GM23338 (cell line): ENCODE measurements around the gene R3HDML. TPM values are rescaled to one million over a fixed set of nuclear protein-coding genes. Genes with fewer than 3 reads are reported as not detected.
A peak's percentile ranks its signal among the peaks of the same experiment; 100 is the strongest.

Experiments used
- ATAC-seq: fragments of 200-7000 bp; cut with Tn5 transposase; 3 replicates; pipeline ENCODE4 v1.9.1; 2020
- DNase-seq: peaks from one replicate; pipeline ENCODE4 v3.0.0-alpha.2; 2015; ENCODE audit warnings: low spot score
- H2AFZ ChIP-seq: fragments of 200-600 bp; sonication (generic); 2 replicates; pipeline ENCODE4 v1.8.0; 2016; ENCODE audit warnings: antibody characterized with exemption, mild to moderate bottlenecking, moderate library complexity
- H3F3A ChIP-seq: fragments of 200-600 bp; sonication (generic); replicated peaks from 2 replicates; pipeline ENCODE4 v1.8.0; 2017; ENCODE audit warnings: antibody characterized with exemption, mixed run types, low read depth
- H3K27ac ChIP-seq: fragments of 200-600 bp; sonication (generic); 2 replicates; pipeline ENCODE4 v1.6.1; 2016; ENCODE audit warnings: low read depth
- H3K27me3 ChIP-seq: fragments of 200-600 bp; sonication (generic); 2 replicates; pipeline ENCODE4 v1.8.0; 2016; ENCODE audit warnings: mild to moderate bottlenecking, mixed run types, moderate library complexity; ENCODE audit not compliant: insufficient read depth
- H3K36me3 ChIP-seq: fragments of 200-600 bp; sonication (generic); 2 replicates; pipeline ENCODE4 v1.8.0; 2016; ENCODE audit warnings: mild to moderate bottlenecking; ENCODE audit not compliant: insufficient read depth
- H3K4me1 ChIP-seq: fragments of 200-600 bp; sonication (generic); 2 replicates; pipeline ENCODE4 v1.8.0; 2016; ENCODE audit warnings: mild to moderate bottlenecking, moderate library complexity; ENCODE audit not compliant: insufficient read depth
- H3K4me2 ChIP-seq: fragments of 200-600 bp; sonication (generic); 2 replicates; pipeline ENCODE4 v1.7.1; 2017; ENCODE audit warnings: mixed run types
- H3K4me3 ChIP-seq: fragments of 200-600 bp; sonication (generic); 2 replicates; pipeline ENCODE4 v1.6.1; 2016; ENCODE audit warnings: mixed run types
- H3K79me2 ChIP-seq: fragments of 200-600 bp; sonication (generic); replicated peaks from 2 replicates; pipeline ENCODE4 v1.8.0; 2017; ENCODE audit warnings: mild to moderate bottlenecking; ENCODE audit not compliant: insufficient read depth
- H3K9me2 ChIP-seq: fragments of 200-600 bp; sonication (generic); 2 replicates; pipeline ENCODE4 v1.8.0; 2017; ENCODE audit not compliant: insufficient read depth
- H4K20me1 ChIP-seq: fragments of 200-600 bp; sonication (generic); replicated peaks from 2 replicates; pipeline ENCODE4 v1.8.0; 2017; ENCODE audit warnings: mild to moderate bottlenecking; ENCODE audit not compliant: insufficient read depth
- H3K27ac Mint-ChIP-seq: 2 replicates; pipeline ENCODE4 v1.8.0; 2020; ENCODE audit warnings: inconsistent platforms, mild to moderate bottlenecking, moderate library complexity, mixed read lengths
- H3K27me3 Mint-ChIP-seq: 3 replicates; pipeline ENCODE4 v1.8.0; 2022; ENCODE audit warnings: low read depth, mild to moderate bottlenecking, moderate library complexity, mixed read lengths, inconsistent platforms; ENCODE audit not compliant: insufficient read depth, poor library complexity
- H3K36me3 Mint-ChIP-seq: 3 replicates; pipeline ENCODE4 v1.8.0; 2021; ENCODE audit warnings: low read depth, mild to moderate bottlenecking, inconsistent platforms, moderate library complexity, mixed read lengths
- H3K4me1 Mint-ChIP-seq: 3 replicates; pipeline ENCODE4 v1.8.0; 2020; ENCODE audit warnings: mild to moderate bottlenecking, inconsistent platforms, mixed read lengths
- H3K4me3 Mint-ChIP-seq: 3 replicates; pipeline ENCODE4 v1.8.0; 2021; ENCODE audit warnings: moderate library complexity, mild to moderate bottlenecking, inconsistent platforms, mixed read lengths
- H3K9me3 Mint-ChIP-seq: 3 replicates; pipeline ENCODE4 v1.8.0; 2020; ENCODE audit warnings: moderate library complexity, mild to moderate bottlenecking, inconsistent platforms, mixed read lengths
- JUNB ChIP-seq: IDR thresholded peaks from one replicate; pipeline ENCODE4 v1.6.1; 2016; ENCODE audit warnings: antibody characterized with exemption; ENCODE audit not compliant: unreplicated experiment
- NANOG ChIP-seq: IDR thresholded peaks from 2 replicates; pipeline ENCODE4 v1.6.1; 2016; ENCODE audit warnings: antibody characterized with exemption, borderline replicate concordance
- POLR2AphosphoS5 ChIP-seq: IDR thresholded peaks from 2 replicates; pipeline ENCODE4 v1.6.1; 2016; ENCODE audit warnings: antibody characterized with exemption, low read depth
- STAT1 ChIP-seq: IDR thresholded peaks from one replicate; pipeline ENCODE4 v1.6.1; 2016; ENCODE audit warnings: antibody characterized with exemption; ENCODE audit not compliant: unreplicated experiment
- ZNF114 ChIP-seq: fragments of 250-450 bp; sonication (Bioruptor Pico); IDR thresholded peaks from 2 replicates; pipeline ENCODE4 v1.5.0; 2020; ENCODE audit warnings: mild to moderate bottlenecking, moderate library complexity
- ZNF331 ChIP-seq: fragments of 250-450 bp; sonication (Bioruptor Pico); IDR thresholded peaks from 2 replicates; pipeline ENCODE4 v1.5.0; 2020; ENCODE audit warnings: low read depth, mild to moderate bottlenecking, moderate library complexity
- polyA plus RNA-seq: library from polyadenylated mRNA; unstranded; fragments of >200 nt; fragmentation: Nextera tagmentation; extraction: Ambion mirVana; gene quantifications from 2 replicates; pipeline ENCODE4 v1.2.1, GENCODE V29; 2016
- total RNA-seq: library from RNA; depleted of rRNA; stranded (reverse); fragments of >200 nt; shearing (Covaris generic); gene quantifications from 2 replicates; pipeline ENCODE4 v1.2.3, GENCODE V29; 2014
- TF ChIP-seq, protein P1 (sequence below), 2 experiments: fragments of 200-600 bp in 1 of 2; sonication (generic) in 1 of 2; conservative IDR thresholded peaks; 2 replicates each; pipeline versions ENCODE4 v1.5.1 to v1.6.1; 2016 to 2017; ENCODE audit warnings: antibody characterized with exemption in 2 of 2, low read depth in 2 of 2, mild to moderate bottlenecking in 2 of 2, moderate library complexity in 1 of 2
- TF ChIP-seq, protein P2 (sequence below): IDR thresholded peaks from one replicate; pipeline ENCODE4 v1.6.1; 2018; ENCODE audit warnings: antibody characterized with exemption; ENCODE audit not compliant: unreplicated experiment
- TF ChIP-seq, protein P3 (sequence below): fragments of 250-450 bp; sonication (Bioruptor Pico); IDR thresholded peaks from 2 replicates; pipeline ENCODE4 v1.5.0; 2020; ENCODE audit warnings: mild to moderate bottlenecking, moderate library complexity

Gene R3HDML
- total and polyA plus RNA-seq, 2 experiments from 2014 or later: not detected

DNA sequence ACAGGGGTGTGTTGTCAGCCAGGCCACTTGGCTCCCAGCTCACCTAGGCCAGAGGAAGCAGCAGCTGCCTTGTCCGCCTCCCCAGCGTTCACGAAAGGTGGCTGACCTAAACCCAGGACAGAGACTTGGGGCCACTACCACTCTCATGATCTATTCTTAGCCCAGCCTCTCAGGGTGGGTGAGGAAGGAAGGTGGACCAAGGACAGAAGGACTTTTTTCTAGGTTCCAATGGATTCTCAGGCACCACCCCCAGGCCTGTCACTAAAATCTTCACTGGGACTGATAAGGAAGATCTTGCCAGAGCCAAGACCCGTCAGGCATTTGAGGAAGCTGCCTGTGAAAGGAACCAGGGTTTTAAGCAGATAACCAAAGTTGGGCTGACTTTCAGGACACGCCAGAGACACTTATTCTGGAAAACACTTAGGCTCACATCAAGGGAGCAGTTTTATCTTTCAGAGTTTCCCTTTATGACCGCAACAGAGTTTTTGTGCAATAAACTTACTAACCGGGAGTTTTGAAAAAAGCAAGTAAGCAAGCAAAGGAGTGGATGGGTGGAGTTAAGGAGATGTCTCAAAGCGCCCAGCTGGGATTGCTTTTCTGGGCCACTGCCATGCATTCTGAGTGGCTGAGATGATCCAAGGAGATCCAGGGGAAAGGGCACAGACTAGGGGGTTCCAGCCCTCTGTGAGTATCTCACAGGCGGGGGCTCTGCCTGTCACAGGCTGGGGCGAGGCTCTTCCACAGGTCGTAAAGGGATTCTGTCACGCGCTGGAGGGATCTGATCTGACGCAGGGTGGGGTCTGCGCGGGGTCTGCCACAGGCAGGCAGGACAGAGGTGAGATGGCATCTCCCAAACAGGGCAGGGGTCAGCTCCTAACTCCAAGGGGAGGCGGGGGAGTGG lies 26.8 kb upstream of the R3HDML start:
- Histone ChIP-seq H3K4me1 (no peaks in the 10 kb centered on the region), H3K4me3 (peak overlapping the region; percentile 95), H3K9me2 (no peaks in the 10 kb centered on the region), H2AFZ (peak overlapping the region; percentile 97), H3K27ac (no peak overlapping the region), H3K4me2 (peak overlapping the region; percentile 97), H4K20me1 (no peaks in the 10 kb centered on the region), H3F3A (no peaks in the 10 kb centered on the region), H3K36me3 (no peaks in the 10 kb centered on the region), H3K79me2 (no peaks in the 10 kb centered on the region), H3K27me3 (peaks cover 27% of the 10 kb centered on the region)
- Mint-ChIP-seq H3K4me1 (peaks cover 8% of the 10 kb centered on the region), H3K4me3 (peak overlapping the region; percentile 84), H3K36me3 (no peaks in the 10 kb centered on the region; the same call in 2 of the 3 replicates), H3K9me3 (no peaks in the 10 kb centered on the region), H3K27me3 (peaks cover 19% of the 10 kb centered on the region), H3K27ac (no peak overlapping the region)
- TF ChIP-seq, protein P1, sequence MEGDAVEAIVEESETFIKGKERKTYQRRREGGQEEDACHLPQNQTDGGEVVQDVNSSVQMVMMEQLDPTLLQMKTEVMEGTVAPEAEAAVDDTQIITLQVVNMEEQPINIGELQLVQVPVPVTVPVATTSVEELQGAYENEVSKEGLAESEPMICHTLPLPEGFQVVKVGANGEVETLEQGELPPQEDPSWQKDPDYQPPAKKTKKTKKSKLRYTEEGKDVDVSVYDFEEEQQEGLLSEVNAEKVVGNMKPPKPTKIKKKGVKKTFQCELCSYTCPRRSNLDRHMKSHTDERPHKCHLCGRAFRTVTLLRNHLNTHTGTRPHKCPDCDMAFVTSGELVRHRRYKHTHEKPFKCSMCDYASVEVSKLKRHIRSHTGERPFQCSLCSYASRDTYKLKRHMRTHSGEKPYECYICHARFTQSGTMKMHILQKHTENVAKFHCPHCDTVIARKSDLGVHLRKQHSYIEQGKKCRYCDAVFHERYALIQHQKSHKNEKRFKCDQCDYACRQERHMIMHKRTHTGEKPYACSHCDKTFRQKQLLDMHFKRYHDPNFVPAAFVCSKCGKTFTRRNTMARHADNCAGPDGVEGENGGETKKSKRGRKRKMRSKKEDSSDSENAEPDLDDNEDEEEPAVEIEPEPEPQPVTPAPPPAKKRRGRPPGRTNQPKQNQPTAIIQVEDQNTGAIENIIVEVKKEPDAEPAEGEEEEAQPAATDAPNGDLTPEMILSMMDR (conservative IDR thresholded peaks at IDR 0.05; ENCODE audit: low read depth in 2 of 2): no peak
- TF ChIP-seq NANOG: no peak
- TF ChIP-seq ZNF114: no peak
- TF ChIP-seq POLR2AphosphoS5: no peak
- TF ChIP-seq STAT1: no peak
- TF ChIP-seq JUNB: no peak
- TF ChIP-seq, protein P2, sequence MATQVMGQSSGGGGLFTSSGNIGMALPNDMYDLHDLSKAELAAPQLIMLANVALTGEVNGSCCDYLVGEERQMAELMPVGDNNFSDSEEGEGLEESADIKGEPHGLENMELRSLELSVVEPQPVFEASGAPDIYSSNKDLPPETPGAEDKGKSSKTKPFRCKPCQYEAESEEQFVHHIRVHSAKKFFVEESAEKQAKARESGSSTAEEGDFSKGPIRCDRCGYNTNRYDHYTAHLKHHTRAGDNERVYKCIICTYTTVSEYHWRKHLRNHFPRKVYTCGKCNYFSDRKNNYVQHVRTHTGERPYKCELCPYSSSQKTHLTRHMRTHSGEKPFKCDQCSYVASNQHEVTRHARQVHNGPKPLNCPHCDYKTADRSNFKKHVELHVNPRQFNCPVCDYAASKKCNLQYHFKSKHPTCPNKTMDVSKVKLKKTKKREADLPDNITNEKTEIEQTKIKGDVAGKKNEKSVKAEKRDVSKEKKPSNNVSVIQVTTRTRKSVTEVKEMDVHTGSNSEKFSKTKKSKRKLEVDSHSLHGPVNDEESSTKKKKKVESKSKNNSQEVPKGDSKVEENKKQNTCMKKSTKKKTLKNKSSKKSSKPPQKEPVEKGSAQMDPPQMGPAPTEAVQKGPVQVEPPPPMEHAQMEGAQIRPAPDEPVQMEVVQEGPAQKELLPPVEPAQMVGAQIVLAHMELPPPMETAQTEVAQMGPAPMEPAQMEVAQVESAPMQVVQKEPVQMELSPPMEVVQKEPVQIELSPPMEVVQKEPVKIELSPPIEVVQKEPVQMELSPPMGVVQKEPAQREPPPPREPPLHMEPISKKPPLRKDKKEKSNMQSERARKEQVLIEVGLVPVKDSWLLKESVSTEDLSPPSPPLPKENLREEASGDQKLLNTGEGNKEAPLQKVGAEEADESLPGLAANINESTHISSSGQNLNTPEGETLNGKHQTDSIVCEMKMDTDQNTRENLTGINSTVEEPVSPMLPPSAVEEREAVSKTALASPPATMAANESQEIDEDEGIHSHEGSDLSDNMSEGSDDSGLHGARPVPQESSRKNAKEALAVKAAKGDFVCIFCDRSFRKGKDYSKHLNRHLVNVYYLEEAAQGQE: no peak
- TF ChIP-seq, protein P3, sequence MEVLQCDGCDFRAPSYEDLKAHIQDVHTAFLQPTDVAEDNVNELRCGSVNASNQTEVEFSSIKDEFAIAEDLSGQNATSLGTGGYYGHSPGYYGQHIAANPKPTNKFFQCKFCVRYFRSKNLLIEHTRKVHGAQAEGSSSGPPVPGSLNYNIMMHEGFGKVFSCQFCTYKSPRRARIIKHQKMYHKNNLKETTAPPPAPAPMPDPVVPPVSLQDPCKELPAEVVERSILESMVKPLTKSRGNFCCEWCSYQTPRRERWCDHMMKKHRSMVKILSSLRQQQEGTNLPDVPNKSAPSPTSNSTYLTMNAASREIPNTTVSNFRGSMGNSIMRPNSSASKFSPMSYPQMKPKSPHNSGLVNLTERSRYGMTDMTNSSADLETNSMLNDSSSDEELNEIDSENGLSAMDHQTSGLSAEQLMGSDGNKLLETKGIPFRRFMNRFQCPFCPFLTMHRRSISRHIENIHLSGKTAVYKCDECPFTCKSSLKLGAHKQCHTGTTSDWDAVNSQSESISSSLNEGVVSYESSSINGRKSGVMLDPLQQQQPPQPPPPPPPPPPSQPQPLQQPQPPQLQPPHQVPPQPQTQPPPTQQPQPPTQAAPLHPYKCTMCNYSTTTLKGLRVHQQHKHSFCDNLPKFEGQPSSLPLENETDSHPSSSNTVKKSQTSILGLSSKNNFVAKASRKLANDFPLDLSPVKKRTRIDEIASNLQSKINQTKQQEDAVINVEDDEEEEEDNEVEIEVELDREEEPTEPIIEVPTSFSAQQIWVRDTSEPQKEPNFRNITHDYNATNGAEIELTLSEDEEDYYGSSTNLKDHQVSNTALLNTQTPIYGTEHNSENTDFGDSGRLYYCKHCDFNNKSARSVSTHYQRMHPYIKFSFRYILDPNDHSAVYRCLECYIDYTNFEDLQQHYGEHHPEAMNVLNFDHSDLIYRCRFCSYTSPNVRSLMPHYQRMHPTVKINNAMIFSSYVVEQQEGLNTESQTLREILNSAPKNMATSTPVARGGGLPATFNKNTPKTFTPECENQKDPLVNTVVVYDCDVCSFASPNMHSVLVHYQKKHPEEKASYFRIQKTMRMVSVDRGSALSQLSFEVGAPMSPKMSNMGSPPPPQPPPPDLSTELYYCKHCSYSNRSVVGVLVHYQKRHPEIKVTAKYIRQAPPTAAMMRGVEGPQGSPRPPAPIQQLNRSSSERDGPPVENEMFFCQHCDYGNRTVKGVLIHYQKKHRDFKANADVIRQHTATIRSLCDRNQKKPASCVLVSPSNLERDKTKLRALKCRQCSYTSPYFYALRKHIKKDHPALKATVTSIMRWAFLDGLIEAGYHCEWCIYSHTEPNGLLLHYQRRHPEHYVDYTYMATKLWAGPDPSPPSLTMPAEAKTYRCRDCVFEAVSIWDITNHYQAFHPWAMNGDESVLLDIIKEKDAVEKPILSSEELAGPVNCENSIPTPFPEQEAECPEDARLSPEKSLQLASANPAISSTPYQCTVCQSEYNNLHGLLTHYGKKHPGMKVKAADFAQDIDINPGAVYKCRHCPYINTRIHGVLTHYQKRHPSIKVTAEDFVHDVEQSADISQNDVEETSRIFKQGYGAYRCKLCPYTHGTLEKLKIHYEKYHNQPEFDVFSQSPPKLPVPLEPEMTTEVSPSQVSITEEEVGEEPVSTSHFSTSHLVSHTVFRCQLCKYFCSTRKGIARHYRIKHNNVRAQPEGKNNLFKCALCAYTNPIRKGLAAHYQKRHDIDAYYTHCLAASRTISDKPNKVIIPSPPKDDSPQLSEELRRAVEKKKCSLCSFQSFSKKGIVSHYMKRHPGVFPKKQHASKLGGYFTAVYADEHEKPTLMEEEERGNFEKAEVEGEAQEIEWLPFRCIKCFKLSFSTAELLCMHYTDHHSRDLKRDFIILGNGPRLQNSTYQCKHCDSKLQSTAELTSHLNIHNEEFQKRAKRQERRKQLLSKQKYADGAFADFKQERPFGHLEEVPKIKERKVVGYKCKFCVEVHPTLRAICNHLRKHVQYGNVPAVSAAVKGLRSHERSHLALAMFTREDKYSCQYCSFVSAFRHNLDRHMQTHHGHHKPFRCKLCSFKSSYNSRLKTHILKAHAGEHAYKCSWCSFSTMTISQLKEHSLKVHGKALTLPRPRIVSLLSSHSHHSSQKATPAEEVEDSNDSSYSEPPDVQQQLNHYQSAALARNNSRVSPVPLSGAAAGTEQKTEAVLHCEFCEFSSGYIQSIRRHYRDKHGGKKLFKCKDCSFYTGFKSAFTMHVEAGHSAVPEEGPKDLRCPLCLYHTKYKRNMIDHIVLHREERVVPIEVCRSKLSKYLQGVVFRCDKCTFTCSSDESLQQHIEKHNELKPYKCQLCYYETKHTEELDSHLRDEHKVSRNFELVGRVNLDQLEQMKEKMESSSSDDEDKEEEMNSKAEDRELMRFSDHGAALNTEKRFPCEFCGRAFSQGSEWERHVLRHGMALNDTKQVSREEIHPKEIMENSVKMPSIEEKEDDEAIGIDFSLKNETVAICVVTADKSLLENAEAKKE (CRISPR knock-in tag): no peak
- TF ChIP-seq ZNF331 (CRISPR knock-in tag): no peak
- peak; percentile 15 for ATAC-seq
- peak; percentile 12 for DNase-seq
